NCI-H2196 (cell line): ENCODE results near the gene KRTAP10-1.
A peak's percentile ranks its signal among the peaks of the same experiment; 100 is the strongest.

Source experiments
- DNase-seq: peaks from one replicate; lab custom pipeline; 2025; ENCODE audit not compliant: unreplicated experiment; lab: John Stamatoyannopoulos, UW

The KRTAP10-1 gene

DNA sequence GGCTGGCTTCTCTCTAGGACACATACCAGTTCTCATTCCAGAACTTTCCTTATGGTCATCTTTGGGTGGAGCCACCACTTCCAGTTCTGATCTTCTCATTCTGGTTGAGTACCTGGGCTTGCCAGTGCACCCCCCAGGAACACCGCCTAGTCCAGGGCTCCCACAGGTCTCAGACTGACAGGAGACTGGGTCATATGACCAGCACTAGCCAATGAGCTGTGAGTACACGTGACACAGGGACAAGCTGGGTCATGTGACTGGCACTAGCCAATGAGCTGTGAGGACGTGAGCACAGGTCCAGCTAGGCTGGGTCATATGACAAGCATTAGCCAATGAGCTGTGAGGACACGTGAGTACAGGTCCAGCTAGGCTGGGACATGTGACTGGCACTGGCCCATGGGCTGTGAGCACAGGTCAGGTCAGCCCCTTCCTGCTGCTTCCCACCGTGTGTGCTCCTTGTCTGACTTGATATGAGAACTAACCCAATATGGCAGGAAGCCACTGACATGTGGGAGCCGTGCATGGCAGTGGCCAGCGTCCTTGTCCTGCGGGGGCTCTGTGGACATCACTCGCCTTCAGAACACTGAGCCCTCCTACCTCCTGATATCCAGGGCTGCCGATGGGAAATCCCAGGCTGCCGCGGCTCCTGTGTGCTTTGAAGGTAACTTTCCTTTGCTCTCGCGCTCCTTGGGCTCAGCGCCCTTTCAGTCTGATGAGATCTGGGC is 22.7 kb downstream of the KRTAP10-1 start:
- no peak for DNase-seq

- no peak for DNase-seq
Observed at GRCh38 chr21:44516828-44517174, 23.2 kb downstream of the KRTAP10-1 start.

DNA sequence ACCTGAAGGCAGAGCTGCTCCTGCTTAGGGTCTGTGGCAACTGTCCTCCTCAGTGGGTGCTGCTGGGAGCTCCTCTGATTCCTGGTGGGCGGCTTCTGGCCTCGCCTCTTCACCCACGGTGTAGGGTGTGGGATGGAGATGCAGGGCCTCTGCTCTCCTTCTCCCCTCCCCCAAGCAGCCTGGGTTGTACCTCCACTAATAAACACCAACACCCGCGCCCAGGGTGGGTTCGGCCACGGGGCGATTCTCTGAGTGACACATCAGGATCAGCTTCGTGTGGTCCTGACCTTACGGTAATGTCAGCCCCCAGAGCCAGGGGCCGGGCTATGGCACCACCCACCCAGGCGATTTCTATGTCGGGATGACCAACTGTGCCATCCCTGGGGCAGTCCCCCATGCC is 23.7 kb downstream of the KRTAP10-1 start:
- DNase-seq: no peak

GRCh38 chr21:44515359-44516165 is 24.4 kb downstream of the KRTAP10-1 start:
- DNase-seq: no peak

GRCh38 chr21:44514746-44515358 is 25.1 kb downstream of the KRTAP10-1 start:
- DNase-seq: no peak

DNA sequence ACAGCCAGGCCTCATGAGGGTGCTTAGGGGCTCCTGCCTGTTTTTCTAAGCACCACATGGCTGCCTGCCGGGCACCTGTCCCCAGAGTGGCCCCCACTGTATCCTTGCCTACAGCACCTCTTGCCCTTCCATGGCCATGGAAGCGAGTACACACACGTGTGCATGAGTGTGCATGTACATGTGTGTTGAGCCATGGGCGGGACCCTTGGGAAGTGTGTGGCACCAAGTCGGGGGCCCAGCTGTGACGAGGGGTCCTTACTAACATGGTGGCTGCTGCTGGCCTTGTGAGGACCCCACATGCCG is 25.8 kb downstream of the KRTAP10-1 start:
- DNase-seq: no peak

DNA sequence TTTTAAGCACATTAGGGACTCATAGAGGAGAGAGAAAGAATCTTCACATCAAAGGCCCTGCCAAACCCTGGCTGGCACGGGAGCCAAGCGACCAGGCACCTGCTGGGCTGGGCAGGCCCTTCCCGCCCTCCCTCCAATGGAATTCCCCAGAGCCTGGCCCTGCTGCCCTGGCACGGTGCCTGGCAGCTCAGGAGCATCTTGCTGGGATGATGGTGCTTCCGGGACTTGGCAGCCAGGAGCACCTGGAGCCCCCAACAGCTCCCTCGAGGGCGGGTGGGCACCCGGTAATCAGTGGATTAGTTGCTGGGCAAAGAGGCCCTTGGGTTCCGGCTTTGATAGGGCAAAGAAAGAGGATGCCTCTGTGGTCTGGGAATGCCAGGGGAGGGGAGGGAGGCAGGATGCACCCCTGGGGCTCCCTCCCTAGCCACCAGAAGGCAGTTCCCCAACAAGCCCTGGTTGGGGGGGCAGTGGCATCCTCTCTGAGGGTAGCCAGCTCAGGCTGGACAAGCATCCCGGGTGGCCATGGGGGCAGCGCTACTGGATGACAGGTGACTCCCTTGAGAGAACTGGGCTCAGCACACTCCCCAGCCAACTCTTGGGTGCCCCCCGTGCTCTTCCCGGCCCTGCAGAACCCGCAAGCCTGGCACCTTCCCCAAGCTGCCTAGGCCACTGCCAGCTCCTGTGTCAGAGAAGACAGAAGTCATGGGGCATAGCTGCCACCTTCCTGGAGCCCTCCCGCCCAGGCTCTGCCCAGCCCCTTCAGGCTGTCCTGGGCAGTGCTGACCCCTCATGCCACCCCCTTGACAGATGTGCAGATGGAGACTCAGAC is 26.4 kb downstream of the KRTAP10-1 start:
- DNase-seq: peak; percentile 81

DNA sequence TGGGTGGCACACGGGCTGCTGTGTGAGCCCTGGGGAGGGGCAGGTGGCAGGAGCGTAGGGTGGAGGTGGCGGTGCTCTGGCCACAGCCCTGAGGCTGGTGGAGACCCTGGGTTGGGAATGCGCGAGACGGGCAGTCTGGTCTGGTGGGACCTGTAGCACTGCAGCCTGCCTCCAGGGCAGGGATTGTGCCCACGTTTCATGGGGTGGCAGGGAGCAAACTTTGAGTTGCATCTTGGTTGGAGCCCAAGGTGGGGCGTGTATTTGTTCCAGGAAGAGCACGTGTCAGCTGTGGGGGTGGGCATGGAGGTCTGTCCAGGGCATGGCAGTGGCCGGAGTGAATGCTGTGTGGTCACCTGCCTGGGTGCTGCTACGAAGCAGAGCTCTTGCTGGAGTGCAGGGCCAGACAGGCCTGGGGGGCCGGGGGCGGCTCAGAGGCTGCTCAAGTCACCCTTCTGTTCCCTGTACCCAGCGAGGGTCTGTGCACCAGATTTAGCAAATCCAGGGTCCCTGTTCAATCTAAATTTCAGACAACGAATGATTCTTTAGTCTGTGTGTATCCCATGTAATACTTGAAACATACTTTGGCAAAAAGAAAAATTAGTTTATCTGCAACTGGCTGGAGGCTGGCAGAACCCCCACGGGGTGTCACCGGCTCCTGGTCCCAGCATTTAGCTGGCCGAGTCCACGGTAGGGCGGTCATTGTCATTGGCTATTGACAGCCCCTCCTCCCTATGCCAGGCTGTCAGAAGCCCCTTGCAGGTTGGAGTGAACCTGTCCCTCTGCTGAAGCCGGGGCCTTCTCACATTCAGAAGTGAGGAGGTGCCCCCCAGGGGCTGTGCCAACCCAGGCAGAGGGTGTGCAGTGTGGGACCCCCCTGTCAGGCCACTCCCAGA is 27.3 kb downstream of the KRTAP10-1 start:
- DNase-seq: no peak

DNA sequence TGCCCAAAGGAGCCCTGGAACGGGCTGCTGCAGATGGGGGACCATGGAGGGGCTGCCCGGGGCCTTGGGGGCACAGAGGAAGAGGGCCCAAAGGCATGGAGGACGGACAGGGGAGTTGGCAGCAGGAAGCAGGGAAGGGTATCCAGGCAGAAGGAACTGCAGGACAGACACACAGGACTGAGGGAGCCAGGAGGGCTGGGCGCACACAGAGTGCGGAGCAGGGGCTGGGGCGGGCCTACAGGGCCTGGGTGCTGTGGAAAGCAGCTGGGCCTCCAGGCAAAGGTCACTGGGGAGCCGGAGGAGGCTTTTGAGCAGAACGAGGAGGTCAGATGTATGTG is 28.1 kb downstream of the KRTAP10-1 start:
- no peak for DNase-seq

GRCh38 chr21:44511219-44511937 is 28.6 kb downstream of the KRTAP10-1 start:
- DNase-seq: no peak

DNA sequence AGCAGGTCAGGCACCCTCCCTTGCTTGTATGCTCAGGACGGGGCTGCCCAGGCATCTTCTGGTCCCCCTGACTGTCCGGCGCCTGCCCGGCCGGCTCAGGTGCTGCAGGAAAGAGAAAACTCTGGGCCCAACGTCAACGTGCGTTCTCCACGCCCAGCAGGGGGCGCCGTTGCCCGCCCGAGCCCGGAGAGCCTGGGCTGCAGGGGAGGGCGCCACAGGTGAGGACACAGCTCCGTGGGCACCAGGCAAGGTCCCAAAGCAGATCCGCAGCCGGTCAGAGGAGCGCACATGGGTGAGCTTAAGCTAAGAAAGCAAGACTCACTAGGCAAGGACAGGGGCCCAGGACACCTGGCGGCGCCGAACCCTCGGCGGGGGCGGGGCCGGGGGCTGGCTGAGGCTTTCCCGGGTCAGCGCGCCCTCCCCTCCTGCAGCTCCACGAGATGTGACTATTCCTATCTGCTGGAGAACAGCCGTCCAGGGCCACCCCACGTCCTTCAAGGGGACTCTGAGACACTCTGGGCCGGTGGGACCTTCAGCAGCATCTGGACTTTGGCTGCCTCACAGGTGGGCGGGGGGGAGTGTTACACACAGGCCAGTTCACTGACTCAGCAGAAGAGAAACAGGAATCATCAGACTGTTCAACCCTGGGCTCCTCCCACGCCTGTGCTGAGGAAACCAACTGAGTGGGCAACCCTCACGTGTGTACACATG is 29.3 kb downstream of the KRTAP10-1 start:
- DNase-seq: peak; percentile 87

DNA sequence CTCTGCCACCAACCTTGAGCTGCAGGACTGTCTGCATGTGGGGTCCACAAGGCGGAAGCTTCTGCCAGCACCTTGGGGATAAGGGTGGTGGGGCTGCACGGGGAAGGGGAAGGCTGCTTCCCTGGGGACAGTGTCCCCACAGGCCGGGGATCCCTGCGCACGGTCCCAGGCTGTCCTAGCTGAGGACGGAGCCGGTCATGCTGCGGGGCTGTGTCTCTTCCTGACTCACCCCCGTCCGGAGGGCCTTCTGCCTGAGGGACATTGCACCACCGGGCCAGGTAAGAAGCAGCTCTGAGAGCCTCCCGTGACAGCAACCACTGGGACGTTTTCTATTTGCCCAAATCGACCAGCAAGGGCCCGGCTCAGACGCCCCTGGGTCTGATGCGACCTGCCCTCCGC is 29.9 kb downstream of the KRTAP10-1 start:
- DNase-seq: no peak

- peak; percentile 90 for DNase-seq
Observed at GRCh38 chr21:44509539-44509938, 30.5 kb downstream of the KRTAP10-1 start.

GRCh38 chr21:44508711-44509445 is 31.1 kb downstream of the KRTAP10-1 start:
- DNase-seq: no peak

- no peak for DNase-seq
Observed at GRCh38 chr21:44508426-44508710, 31.6 kb downstream of the KRTAP10-1 start.

DNA sequence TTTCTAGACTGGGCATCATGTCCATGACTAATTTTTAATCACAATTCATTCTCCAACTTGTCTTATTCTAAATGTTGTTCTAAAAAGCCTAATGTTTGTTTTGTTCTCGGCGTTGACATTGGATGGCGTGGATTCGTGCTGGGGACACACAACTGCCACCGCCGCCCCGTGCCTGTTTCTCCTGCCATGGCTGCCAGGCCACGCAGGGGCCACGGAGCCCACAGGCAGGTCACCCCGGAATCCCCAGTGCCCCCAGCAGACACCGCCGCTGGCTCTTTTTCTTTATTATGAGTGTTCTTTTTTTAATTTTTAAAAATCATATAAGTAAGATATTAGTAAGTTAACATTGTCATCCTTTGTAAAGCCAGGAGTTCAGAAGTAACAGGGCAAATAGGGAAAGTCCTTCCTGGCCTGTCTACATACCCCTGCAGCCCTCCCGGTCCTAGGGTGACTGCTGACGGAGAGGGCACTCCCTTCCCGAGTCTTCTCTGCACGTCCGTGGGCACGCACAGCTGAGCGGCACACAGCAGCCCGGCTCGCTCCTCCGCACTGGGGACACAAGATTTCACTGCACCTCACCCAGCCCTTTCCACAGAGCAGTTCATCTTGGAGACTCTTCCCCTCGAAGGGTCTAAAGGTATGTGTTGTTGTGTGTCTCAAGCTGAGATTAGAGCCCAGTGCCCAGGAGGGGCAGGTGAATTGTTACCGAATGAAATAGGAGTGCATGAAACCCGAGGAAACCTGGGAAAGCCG is 32.1 kb downstream of the KRTAP10-1 start:
- DNase-seq: no peak

GRCh38 chr21:44506279-44507255 is 33.4 kb downstream of the KRTAP10-1 start:
- no peak for DNase-seq
